ENCODE data around the gene BPIFA1. TPM values are rescaled to one million over a fixed set of nuclear protein-coding genes. Genes with fewer than 3 reads are reported as not detected.

Gene BPIFA1
- total RNA-seq, 1 experiment from 2014 or later: not detected

GRCh38 chr20:33290852-33291251 lies 55.1 kb downstream of the BPIFA1 start:
- CTCF ChIA-PET: interaction anchor here (0.9 to 4.9 kb wide), 3 partner anchors 27 to 61 kb away, joined by 3 to 60 read pairs (median 3); no protein-coding TSS in a partner anchor

More at GRCh38 chr20:33290852-33291251, 55.1 kb downstream of the BPIFA1 start:
- Mint-ChIP-seq H3K4me1 (no peaks in the 10 kb centered on the region), H3K27me3 (ENCODE audit: low read depth) (no peaks in the 10 kb centered on the region; the same call in 1 of the 2 replicates), H3K4me3 (no peak overlapping the region), H3K36me3 (no peaks in the 10 kb centered on the region), H3K27ac (no peak overlapping the region), H3K9me3 (no peaks in the 10 kb centered on the region)
- DNase-seq (ENCODE audit: low spot score) (no peak), ATAC-seq (no peak)
- TF ChIP-seq CBFB (CRISPR knock-in tag; IDR thresholded peaks at IDR 0.05; ENCODE audit: low read depth) (no peak), SMAD3 (CRISPR knock-in tag; IDR thresholded peaks at IDR 0.05; ENCODE audit: borderline replicate concordance) (no peak), ZNF317 (CRISPR knock-in tag; IDR thresholded peaks at IDR 0.05; ENCODE audit: borderline replicate concordance, low read depth) (no peak), ZNF425 (CRISPR knock-in tag; conservative IDR thresholded peaks at IDR 0.05) (no peak), ATF6 (CRISPR knock-in tag; IDR thresholded peaks at IDR 0.05) (no peak), USF2 (CRISPR knock-in tag; IDR thresholded peaks at IDR 0.05) (no peak), E2F1 (CRISPR knock-in tag; IDR thresholded peaks at IDR 0.05) (no peak), GABPB1 (CRISPR knock-in tag; IDR thresholded peaks at IDR 0.05) (no peak), NFE2L1 (CRISPR knock-in tag; IDR thresholded peaks at IDR 0.05) (no peak), TEAD4 (CRISPR knock-in tag; IDR thresholded peaks at IDR 0.05) (no peak), MAX (CRISPR knock-in tag; IDR thresholded peaks at IDR 0.05) (no peak), ZNF396 (CRISPR knock-in tag; IDR thresholded peaks at IDR 0.05; ENCODE audit: borderline replicate concordance) (no peak), ZNF416 (CRISPR knock-in tag; IDR thresholded peaks at IDR 0.05) (no peak), CREB1 (CRISPR knock-in tag; IDR thresholded peaks at IDR 0.05) (no peak), HMGXB4 (CRISPR knock-in tag; IDR thresholded peaks at IDR 0.05) (no peak), NR1H2 (CRISPR knock-in tag; IDR thresholded peaks at IDR 0.05) (no peak), PREB (CRISPR knock-in tag; IDR thresholded peaks at IDR 0.05; ENCODE audit: borderline replicate concordance) (no peak), ZNF671 (CRISPR knock-in tag; IDR thresholded peaks at IDR 0.05) (no peak), GTF2I (CRISPR knock-in tag; conservative IDR thresholded peaks at IDR 0.05) (no peak)
- POLR2A ChIA-PET: no interaction called here
